ENCODE measurements around the gene SEC24D.
"Not testable (repeated sequence)": the region's sequence is repeated elsewhere in the genome, so short reads cannot be mapped to it uniquely, and the experiment has no call there.

The SEC24D gene, protein sequence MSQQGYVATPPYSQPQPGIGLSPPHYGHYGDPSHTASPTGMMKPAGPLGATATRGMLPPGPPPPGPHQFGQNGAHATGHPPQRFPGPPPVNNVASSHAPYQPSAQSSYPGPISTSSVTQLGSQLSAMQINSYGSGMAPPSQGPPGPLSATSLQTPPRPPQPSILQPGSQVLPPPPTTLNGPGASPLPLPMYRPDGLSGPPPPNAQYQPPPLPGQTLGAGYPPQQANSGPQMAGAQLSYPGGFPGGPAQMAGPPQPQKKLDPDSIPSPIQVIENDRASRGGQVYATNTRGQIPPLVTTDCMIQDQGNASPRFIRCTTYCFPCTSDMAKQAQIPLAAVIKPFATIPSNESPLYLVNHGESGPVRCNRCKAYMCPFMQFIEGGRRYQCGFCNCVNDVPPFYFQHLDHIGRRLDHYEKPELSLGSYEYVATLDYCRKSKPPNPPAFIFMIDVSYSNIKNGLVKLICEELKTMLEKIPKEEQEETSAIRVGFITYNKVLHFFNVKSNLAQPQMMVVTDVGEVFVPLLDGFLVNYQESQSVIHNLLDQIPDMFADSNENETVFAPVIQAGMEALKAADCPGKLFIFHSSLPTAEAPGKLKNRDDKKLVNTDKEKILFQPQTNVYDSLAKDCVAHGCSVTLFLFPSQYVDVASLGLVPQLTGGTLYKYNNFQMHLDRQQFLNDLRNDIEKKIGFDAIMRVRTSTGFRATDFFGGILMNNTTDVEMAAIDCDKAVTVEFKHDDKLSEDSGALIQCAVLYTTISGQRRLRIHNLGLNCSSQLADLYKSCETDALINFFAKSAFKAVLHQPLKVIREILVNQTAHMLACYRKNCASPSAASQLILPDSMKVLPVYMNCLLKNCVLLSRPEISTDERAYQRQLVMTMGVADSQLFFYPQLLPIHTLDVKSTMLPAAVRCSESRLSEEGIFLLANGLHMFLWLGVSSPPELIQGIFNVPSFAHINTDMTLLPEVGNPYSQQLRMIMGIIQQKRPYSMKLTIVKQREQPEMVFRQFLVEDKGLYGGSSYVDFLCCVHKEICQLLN

DNA sequence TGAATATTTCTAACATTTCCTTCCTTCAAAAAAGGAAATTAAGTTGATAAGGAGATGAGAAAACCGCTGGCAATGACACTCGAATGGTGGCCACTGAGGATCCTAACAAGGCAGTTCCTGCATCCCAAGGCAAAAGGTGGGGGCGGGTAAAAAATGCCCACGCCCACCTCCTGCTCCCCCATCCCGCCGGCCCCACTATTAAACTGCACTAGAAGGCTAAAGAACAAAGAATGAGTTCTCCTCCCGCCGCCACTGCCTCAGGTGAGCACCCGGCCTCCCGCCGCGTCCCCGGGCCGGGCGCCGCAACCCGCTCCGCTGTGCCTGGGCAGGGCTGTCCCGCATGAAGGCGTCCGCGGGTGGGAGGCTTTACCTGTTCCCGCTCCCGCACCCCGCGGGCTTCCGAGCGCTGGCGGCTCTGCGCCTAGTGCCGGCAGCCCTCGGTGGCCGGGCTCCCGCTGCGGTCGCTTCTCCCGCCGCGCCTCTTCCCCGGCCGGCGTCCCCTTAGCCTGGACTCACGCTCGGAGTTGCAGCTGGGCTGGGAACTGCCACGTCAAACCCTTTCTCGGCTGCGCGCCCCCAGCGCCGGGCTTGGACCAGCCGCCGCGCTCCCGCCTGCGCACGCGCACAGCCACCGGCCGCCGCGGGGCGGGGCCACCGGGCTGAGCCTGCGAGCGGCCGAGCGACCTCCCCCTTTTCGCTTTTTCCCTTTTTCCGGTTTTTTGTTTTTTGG is at the start of gene SEC24D:
SEC24D (minus strand) TSS at position 556 of the 730 bp plus-strand sequence. CDS start 2,430 bp downstream, outside the sequence.
- H3K27me3 ChIP-seq, result no peaks in the 10 kb centered on the region
- peak within 1 kb of the TSS; percentile 80 to 91 (median 86) for H3K4me2 ChIP-seq
- peaks cover 23 to 31% (median 28%) of the 10 kb centered on the region in 11 experiments for H3K36me3 ChIP-seq
- H3K4me3 ChIP-seq, result peak within 1 kb of the TSS; percentile 85 to 97 (median 91)
- H3K9me3 ChIP-seq (replicated peaks in 1 of 11), result no peaks in the 10 kb centered on the region
- peak within 1 kb of the TSS; percentile 74 to 93 (median 85) for H3K9ac ChIP-seq
- no peak for TF ChIP-seq Cebpa-rat (IDR thresholded peaks at IDR 0.05)
- H3K4me1 ChIP-seq, result peaks cover 10 to 40% (median 28%) of the 10 kb centered on the region in 10 experiments
- H4K20me1 ChIP-seq, result peaks cover 0 to 36% (median 4%) of the 10 kb centered on the region in 11 experiments; a peak in 7 of 22 replicates
- peak within 1 kb of the TSS; percentile 64 to 92 (median 82) for H3K27ac ChIP-seq

DNA sequence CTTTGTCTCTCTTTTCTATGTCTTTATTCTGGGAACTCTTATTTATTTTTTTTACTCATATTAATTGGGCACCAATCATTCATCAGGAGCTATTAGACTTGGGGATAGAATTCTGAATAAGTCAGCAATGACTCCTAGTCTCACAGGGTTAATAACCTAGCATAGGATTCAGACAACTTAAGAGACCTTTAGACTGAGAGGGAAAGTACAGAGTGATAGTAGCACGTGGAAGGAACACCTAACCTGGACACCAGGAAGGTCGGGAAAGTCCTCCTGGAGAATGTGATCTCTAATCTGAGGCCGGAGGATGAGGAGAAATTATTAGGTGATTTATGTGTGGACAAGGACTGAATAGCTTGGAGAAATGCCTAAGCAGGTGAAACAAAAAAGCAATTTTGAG is 48.8 kb upstream of the SEC24D start:
- no peaks in the 10 kb centered on the region for H3K27me3 ChIP-seq
- H3K9ac ChIP-seq, result no peak overlapping the region

DNA sequence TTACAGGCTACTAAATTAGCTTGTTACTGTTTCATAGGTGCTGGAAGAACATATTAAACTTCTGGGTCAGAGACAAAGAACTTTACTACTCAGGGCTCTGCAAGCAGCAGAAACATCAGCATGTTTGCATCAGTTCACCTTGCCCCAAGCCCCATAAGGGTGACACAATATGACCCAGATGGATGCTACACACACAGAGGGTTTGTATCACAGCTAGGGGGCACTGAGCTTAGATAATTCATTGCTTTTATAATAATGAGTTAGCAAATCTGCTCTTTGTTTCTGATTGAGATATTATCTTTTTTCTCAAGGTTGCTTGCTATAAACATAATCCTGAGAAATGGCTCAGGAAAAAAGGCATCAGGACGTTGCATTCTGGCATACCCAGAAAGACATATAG is 47.9 kb upstream of the SEC24D start:
- Histone ChIP-seq H3K27ac (no peak overlapping the region), H3K27me3 (no peaks in the 10 kb centered on the region), H4K20me1 (no peaks in the 10 kb centered on the region), H3K9me3 (replicated peaks in 1 of 11) (peaks cover 0 to 10% (median 3%) of the 10 kb centered on the region in 11 experiments; a peak in 11 of 22 replicates), H3K4me1 (no peaks in the 10 kb centered on the region), H3K36me3 (no peaks in the 10 kb centered on the region), H3K4me3 (no peak overlapping the region), H3K9ac (no peak overlapping the region), H3K4me2 (no peak overlapping the region)
- TF ChIP-seq Cebpa-rat (IDR thresholded peaks at IDR 0.05), result no peak

More for the DNA sequence above, 48.8 kb upstream of the SEC24D start:
- H3K4me2 ChIP-seq, result no peak overlapping the region
- H3K4me3 ChIP-seq, result no peak overlapping the region
- H3K4me1 ChIP-seq, result no peaks in the 10 kb centered on the region
- 0 out of 22 replicates have a peak, but pooled peaks cover 0 to 1% (median 0%) of the 10 kb centered on the region in 11 experiments for H3K9me3 ChIP-seq (replicated peaks in 1 of 11)
- no peaks in the 10 kb centered on the region for H3K36me3 ChIP-seq
- TF ChIP-seq Cebpa-rat (IDR thresholded peaks at IDR 0.05), result no peak
- no peaks in the 10 kb centered on the region for H4K20me1 ChIP-seq
- H3K27ac ChIP-seq, result no peak overlapping the region

DNA sequence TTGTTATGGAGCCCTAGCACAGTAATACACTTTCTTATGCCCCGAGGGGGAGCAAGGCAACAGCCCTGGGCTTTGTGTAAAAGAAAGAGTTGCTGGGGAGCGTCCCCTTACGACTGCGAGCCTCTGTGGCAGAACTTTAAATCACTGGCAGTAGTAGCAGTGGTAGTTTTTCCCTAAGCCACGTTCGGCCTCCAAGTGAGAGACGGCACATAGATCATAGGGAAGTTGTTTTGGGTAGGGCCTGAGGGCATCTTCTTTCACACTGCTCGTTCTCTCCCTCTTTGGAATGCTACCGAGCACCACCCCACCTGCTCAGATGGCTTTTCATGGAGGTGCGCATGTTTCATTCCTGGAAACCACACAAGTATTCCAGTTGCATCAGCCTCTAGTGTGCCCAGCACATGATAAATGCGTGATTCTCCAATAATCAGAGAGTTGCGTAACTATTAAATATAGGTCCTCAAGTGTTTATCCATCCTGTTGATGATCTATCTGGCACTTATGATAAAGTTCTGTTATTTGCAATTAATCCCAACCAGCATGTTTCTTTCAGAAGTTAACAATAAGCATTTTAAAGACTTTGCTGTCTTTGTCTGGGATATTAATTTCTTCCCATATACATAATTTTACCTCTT is 45.7 kb upstream of the SEC24D start:
- Histone ChIP-seq H3K9ac (no peak overlapping the region), H3K4me2 (no peak overlapping the region), H3K4me1 (no peaks in the 10 kb centered on the region), H3K36me3 (no peaks in the 10 kb centered on the region), H3K27ac (no peak overlapping the region), H3K4me3 (no peak overlapping the region), H3K27me3 (no peaks in the 10 kb centered on the region), H4K20me1 (no peaks in the 10 kb centered on the region), H3K9me3 (replicated peaks in 1 of 11) (peaks cover 12 to 24% (median 18%) of the 10 kb centered on the region in 11 experiments)
- TF ChIP-seq Cebpa-rat (IDR thresholded peaks at IDR 0.05), result peak in 3 of 11 experiments; percentile 16 to 55 (median 44); a peak in 1 of 22 replicates

DNA sequence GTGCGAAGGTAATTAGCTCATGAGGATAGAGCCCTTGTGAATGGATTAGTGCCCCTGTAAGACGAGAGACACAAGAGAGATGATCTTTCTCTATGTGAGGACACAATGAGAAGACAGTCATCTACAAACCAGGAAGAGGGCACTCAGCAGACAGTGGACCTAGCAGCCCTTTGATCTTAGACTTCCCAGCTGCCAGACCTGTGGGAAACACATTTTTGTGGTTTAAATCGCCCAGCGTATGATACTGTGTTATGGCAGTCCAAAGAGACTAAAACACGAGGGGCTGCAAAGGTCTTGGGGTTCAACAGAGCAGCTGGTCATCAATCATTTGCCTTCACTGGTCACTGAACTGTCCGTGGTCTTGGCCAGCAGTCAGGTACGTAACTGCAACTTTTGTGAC is 43.5 kb upstream of the SEC24D start:
- Histone ChIP-seq H3K4me1 (peaks cover 0 to 6% (median 0%) of the 10 kb centered on the region in 10 experiments; a peak in 1 of 20 replicates), H3K4me3 (no peak overlapping the region), H4K20me1 (no peaks in the 10 kb centered on the region), H3K9ac (no peak overlapping the region), H3K36me3 (no peaks in the 10 kb centered on the region), H3K27ac (no peak overlapping the region), H3K9me3 (replicated peaks in 1 of 11) (peaks cover 12 to 24% (median 18%) of the 10 kb centered on the region in 11 experiments), H3K27me3 (no peaks in the 10 kb centered on the region), H3K4me2 (no peak overlapping the region)
- TF ChIP-seq Cebpa-rat (IDR thresholded peaks at IDR 0.05), result no peak

DNA sequence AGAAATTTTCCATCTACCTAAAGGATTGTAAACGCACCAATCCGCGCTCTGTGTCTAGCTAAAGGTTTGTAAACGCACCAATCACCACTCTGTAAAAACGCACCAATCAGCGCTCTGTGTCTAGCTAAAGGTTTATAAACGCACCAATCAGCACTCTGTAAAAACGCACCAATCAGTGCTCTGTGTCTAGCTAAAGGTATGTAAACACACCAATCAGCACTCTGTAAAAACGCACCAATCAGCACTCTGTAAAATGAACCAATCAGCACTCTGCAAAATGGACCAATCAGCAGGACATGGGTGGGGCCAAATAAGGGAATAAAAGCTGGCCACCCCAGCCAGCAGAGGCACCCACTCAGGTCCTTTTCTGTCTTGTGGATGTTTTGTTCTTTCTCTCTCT is 42.6 kb upstream of the SEC24D start:
- H3K27me3 ChIP-seq, H4K20me1 ChIP-seq, H3K4me1 ChIP-seq, H3K4me3 ChIP-seq, H3K36me3 ChIP-seq, H3K4me2 ChIP-seq, H3K27ac ChIP-seq, H3K9ac ChIP-seq: not testable (repeated sequence)
- peaks cover 12 to 24% (median 18%) of the 10 kb centered on the region in 11 experiments for H3K9me3 ChIP-seq (replicated peaks in 1 of 11)

DNA sequence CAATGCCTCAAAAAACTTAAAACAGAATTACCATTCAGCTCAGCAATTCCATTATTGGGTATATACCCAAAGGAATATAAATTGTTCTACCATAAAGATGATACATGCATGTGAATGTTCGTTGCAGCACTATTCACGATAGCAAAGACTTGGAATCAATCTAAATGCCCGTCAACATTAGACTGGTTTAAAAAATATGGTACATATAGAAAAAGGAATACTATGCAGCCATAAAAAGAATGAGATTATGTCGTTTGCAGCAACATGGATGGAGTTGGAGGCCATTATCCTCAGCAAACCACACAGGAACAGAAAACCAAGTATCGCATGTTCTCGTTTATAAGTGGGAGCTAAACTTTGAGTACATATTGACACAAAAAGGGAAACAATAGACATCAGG is 41.9 kb upstream of the SEC24D start:
- Histone ChIP-seq H3K27me3 (no peaks in the 10 kb centered on the region), H3K4me2 (no peak overlapping the region), H3K4me3 (no peak overlapping the region), H3K4me1 (peaks cover 0 to 6% (median 0%) of the 10 kb centered on the region in 10 experiments; a peak in 1 of 20 replicates), H4K20me1 (no peaks in the 10 kb centered on the region), H3K9me3 (replicated peaks in 1 of 11) (peaks cover 12 to 24% (median 18%) of the 10 kb centered on the region in 11 experiments), H3K27ac (no peak overlapping the region), H3K36me3 (no peaks in the 10 kb centered on the region), H3K9ac (no peak overlapping the region)
- TF ChIP-seq Cebpa-rat (IDR thresholded peaks at IDR 0.05), result no peak

DNA sequence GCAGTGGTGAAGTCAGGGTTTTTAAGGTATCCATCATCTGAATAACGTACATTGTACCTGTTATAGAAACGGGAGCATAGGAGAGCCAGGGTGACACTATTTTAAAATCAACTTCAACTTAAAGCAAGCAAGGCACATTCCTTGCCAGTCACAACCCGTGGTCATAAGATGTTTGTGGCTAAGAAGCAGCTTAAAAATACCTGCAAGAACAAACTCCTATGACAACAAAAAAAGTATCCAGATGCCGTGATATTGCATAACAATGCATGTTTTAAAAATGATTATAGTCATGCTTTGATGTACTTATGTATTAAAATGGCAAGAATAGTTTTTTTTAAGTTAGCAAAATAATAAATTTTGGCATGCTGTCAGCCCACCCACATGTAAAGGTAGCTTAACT is 36.3 kb upstream of the SEC24D start:
- Histone ChIP-seq H3K9ac (no peak overlapping the region), H4K20me1 (no peaks in the 10 kb centered on the region), H3K27me3 (no peaks in the 10 kb centered on the region), H3K4me2 (no peak overlapping the region), H3K36me3 (no peaks in the 10 kb centered on the region), H3K4me1 (peaks cover 0 to 6% (median 0%) of the 10 kb centered on the region in 10 experiments; a peak in 1 of 20 replicates), H3K4me3 (no peak overlapping the region), H3K9me3 (replicated peaks in 1 of 11) (0 out of 22 replicates have a peak, but pooled peaks cover 0 to under 1% (median 0%) of the 10 kb centered on the region in 11 experiments), H3K27ac (no peak overlapping the region)
- no peak for TF ChIP-seq Cebpa-rat (IDR thresholded peaks at IDR 0.05)
